Hepatocyte (in vitro differentiated cells): ENCODE data around the gene RYR3. TPM values are rescaled to one million over a fixed set of nuclear protein-coding genes. Genes with fewer than 3 reads are reported as not detected.

Source experiments
- DNase-seq: peaks from one replicate; pipeline ENCODE4 v3.0.0-alpha.2; 2016; ENCODE audit warnings: low spot score
- H2AFZ ChIP-seq: fragments of 200-600 bp; sonication (generic); 2 replicates; pipeline ENCODE4 v1.6.0; 2016; ENCODE audit warnings: antibody characterized with exemption, mild to moderate bottlenecking
- H3K27ac ChIP-seq: fragments of 200-600 bp; sonication (generic); 2 replicates; pipeline ENCODE4 v1.5.1; 2016; ENCODE audit warnings: mild to moderate bottlenecking
- H3K27me3 ChIP-seq: fragments of 200-600 bp; sonication (generic); 2 replicates; pipeline ENCODE4 v1.6.1; 2016
- H3K36me3 ChIP-seq: fragments of 200-600 bp; sonication (generic); replicated peaks from 2 replicates; pipeline ENCODE4 v1.5.1; 2016; ENCODE audit warnings: low read depth; ENCODE audit not compliant: insufficient read depth
- H3K4me1 ChIP-seq: fragments of 200-600 bp; sonication (generic); 2 replicates; pipeline ENCODE4 v1.5.1; 2016; ENCODE audit warnings: mild to moderate bottlenecking, moderate library complexity; ENCODE audit not compliant: insufficient read depth
- H3K4me2 ChIP-seq: fragments of 200-600 bp; sonication (generic); 2 replicates; pipeline ENCODE4 v1.6.0; 2016
- H3K4me3 ChIP-seq: fragments of 200-600 bp; sonication (generic); 2 replicates; pipeline ENCODE4 v1.5.1; 2016; ENCODE audit warnings: mild to moderate bottlenecking
- H3K79me2 ChIP-seq: fragments of 200-600 bp; sonication (generic); 2 replicates; pipeline ENCODE4 v1.6.0; 2017; ENCODE audit warnings: mild to moderate bottlenecking
- H3K9me2 ChIP-seq: fragments of 200-600 bp; sonication (generic); replicated peaks from 2 replicates; pipeline ENCODE4 v1.6.0; 2017; ENCODE audit warnings: mild to moderate bottlenecking; ENCODE audit not compliant: insufficient read depth
- H3K9me3 ChIP-seq: fragments of 200-600 bp; sonication (generic); 2 replicates; pipeline ENCODE4 v1.5.1; 2016; ENCODE audit warnings: low read depth, mild to moderate bottlenecking
- H4K20me1 ChIP-seq: fragments of 200-600 bp; sonication (generic); 2 replicates; pipeline ENCODE4 v1.6.0; 2016; ENCODE audit warnings: mild to moderate bottlenecking; ENCODE audit not compliant: insufficient read depth, poor library complexity, severe bottlenecking
- CTCF ChIP-seq: fragments of 200-600 bp; sonication (generic); IDR thresholded peaks from 2 replicates; pipeline ENCODE4 v1.5.1; 2016; ENCODE audit warnings: antibody characterized with exemption, mild to moderate bottlenecking; ENCODE audit not compliant: poor library complexity
- EZH2 ChIP-seq: fragments of 200-600 bp; sonication (generic); IDR thresholded peaks from 2 replicates; pipeline ENCODE4 v1.6.1; 2016; ENCODE audit warnings: antibody characterized with exemption, mild to moderate bottlenecking, borderline replicate concordance
- EZH2phosphoT487 ChIP-seq: fragments of 200-600 bp; sonication (generic); IDR thresholded peaks from one replicate; pipeline ENCODE4 v1.6.1; 2018; ENCODE audit warnings: antibody characterized with exemption, mild to moderate bottlenecking, low read depth, moderate library complexity; ENCODE audit not compliant: unreplicated experiment, severe bottlenecking
- WGBS: methylation state at CpG from one replicate; pipeline ENCODE4 v1.1.6; 2016; ENCODE audit warnings: low lambda C conversion rate; ENCODE audit errors: missing lambda C conversion rate; 5-methylcytosine and 5-hydroxymethylcytosine counted together
- polyA plus RNA-seq: library from polyadenylated mRNA; unstranded; fragments of >200 nt; fragmentation: Nextera tagmentation; extraction: Ambion mirVana; gene quantifications from 2 replicates; pipeline ENCODE4 v1.2.1, GENCODE V29; 2016
- total RNA-seq: library from RNA; depleted of rRNA; stranded (reverse); fragments of >200 nt; gene quantifications from 2 replicates; pipeline ENCODE4 v1.2.3, GENCODE V29; 2014

The RYR3 gene
- total and polyA plus RNA-seq, 2 experiments from 2014 or later: 0.36 to 0.37 TPM

- TF ChIP-seq EZH2 (no peak), EZH2phosphoT487 (no peak), CTCF (no peak)
- Histone ChIP-seq H2AFZ (no peak overlapping the region), H3K4me1 (no peaks in the 10 kb centered on the region), H3K4me3 (no peak overlapping the region), H3K9me3 (no peaks in the 10 kb centered on the region), H3K9me2 (no peaks in the 10 kb centered on the region), H3K36me3 (no peaks in the 10 kb centered on the region), H4K20me1 (no peaks in the 10 kb centered on the region), H3K27me3 (no peaks in the 10 kb centered on the region), H3K4me2 (no peak overlapping the region), H3K27ac (no peak overlapping the region), H3K79me2 (no peaks in the 10 kb centered on the region)
- no peak for DNase-seq
- 52% methylated on average over 1 of the region's 1 CpG for WGBS
Measured at GRCh38 chr15:33354411-33354810, 43.6 kb downstream of the RYR3 start.

GRCh38 chr15:33357845-33358244 is 47.1 kb downstream of the RYR3 start:
- no peak for DNase-seq
- Histone ChIP-seq H3K27me3 (no peaks in the 10 kb centered on the region), H3K27ac (no peak overlapping the region), H3K36me3 (no peaks in the 10 kb centered on the region), H4K20me1 (no peaks in the 10 kb centered on the region), H3K4me3 (no peak overlapping the region), H3K4me2 (no peak overlapping the region), H3K79me2 (no peaks in the 10 kb centered on the region), H3K9me3 (no peaks in the 10 kb centered on the region), H2AFZ (no peak overlapping the region), H3K9me2 (no peaks in the 10 kb centered on the region), H3K4me1 (no peaks in the 10 kb centered on the region)
- TF ChIP-seq EZH2 (no peak), EZH2phosphoT487 (no peak), CTCF (no peak)
- WGBS: 63% methylated on average over 4 of the region's 4 CpGs

- Histone ChIP-seq H3K4me2 (no peak overlapping the region), H3K27me3 (no peaks in the 10 kb centered on the region), H3K4me3 (no peak overlapping the region), H2AFZ (no peak overlapping the region), H4K20me1 (no peaks in the 10 kb centered on the region), H3K4me1 (no peaks in the 10 kb centered on the region), H3K36me3 (no peaks in the 10 kb centered on the region), H3K27ac (no peak overlapping the region), H3K79me2 (no peaks in the 10 kb centered on the region), H3K9me3 (no peaks in the 10 kb centered on the region), H3K9me2 (no peaks in the 10 kb centered on the region)
- 34% methylated on average over 2 of the region's 2 CpGs for WGBS
- DNase-seq: no peak
- TF ChIP-seq EZH2phosphoT487 (no peak), EZH2 (no peak), CTCF (no peak)
Measured at GRCh38 chr15:33358306-33358705, 47.5 kb downstream of the RYR3 start.

GRCh38 chr15:33360886-33361285 is 50.1 kb downstream of the RYR3 start:
- no peak for DNase-seq
- no peak for TF ChIP-seq EZH2
- TF ChIP-seq CTCF: no peak
- WGBS: 77% methylated on average over 1 of the region's 1 CpG
- H3K4me1 ChIP-seq: no peaks in the 10 kb centered on the region
- H3K36me3 ChIP-seq: no peaks in the 10 kb centered on the region
- H3K79me2 ChIP-seq: no peaks in the 10 kb centered on the region
- no peak overlapping the region for H3K4me2 ChIP-seq
- H3K9me3 ChIP-seq: no peaks in the 10 kb centered on the region
- no peaks in the 10 kb centered on the region for H3K9me2 ChIP-seq
- no peak overlapping the region for H3K4me3 ChIP-seq
- no peak overlapping the region for H3K27ac ChIP-seq
- no peaks in the 10 kb centered on the region for H3K27me3 ChIP-seq
- H2AFZ ChIP-seq: no peak overlapping the region
- H4K20me1 ChIP-seq: no peaks in the 10 kb centered on the region
